K562 (cell line): ENCODE results near the gene TESK2. TPM values are rescaled to one million over a fixed set of nuclear protein-coding genes. Genes with fewer than 3 reads are reported as not detected.

ENCODE experiments used
- ASH1L ChIP-seq: fragments of 450-650 bp; IDR thresholded peaks from 2 replicates; pipeline ENCODE4 v1.6.1; 2018; ENCODE audit warnings: borderline replicate concordance, mild to moderate bottlenecking, low read depth; ENCODE audit not compliant: partially characterized antibody
- C11orf30 ChIP-seq: fragments of 450-650 bp; IDR thresholded peaks from 2 replicates; pipeline ENCODE4 v1.6.1; 2016; ENCODE audit warnings: low read depth, mild to moderate bottlenecking
- CBX5 ChIP-seq: IDR thresholded peaks from 2 replicates; pipeline ENCODE4 v1.6.1; 2014; ENCODE audit warnings: low read depth, borderline replicate concordance
- ELK1 ChIP-seq: sonication (generic); formaldehyde crosslinking; IDR thresholded peaks from 2 replicates; pipeline ENCODE4 v1.8.1; 2022; ENCODE audit warnings: missing genetic modification reagents
- HCFC1 ChIP-seq: IDR thresholded peaks from 2 replicates; pipeline ENCODE4 v1.6.1; 2012; ENCODE audit warnings: low read depth, low read length, improper control_type of control experiment
- HEY1 ChIP-seq: fragments of 250-450 bp; sonication (Bioruptor Pico); IDR thresholded peaks from 2 replicates; pipeline ENCODE4 v1.5.0; 2020; ENCODE audit warnings: mild to moderate bottlenecking, moderate library complexity, borderline replicate concordance
- JUND ChIP-seq, 2 experiments: IDR thresholded peaks; 2 replicates in 1 of 2; 3 replicates in 1 of 2; pipeline ENCODE4 v1.6.1; 2011; ENCODE audit warnings: borderline replicate concordance in 2 of 2, low read depth in 2 of 2, low read length in 2 of 2, improper control_type of control experiment in 1 of 2, missing biosample characterization in 1 of 2, missing genetic modification characterization in 1 of 2, missing genetic modification reagents in 1 of 2
- KDM5B ChIP-seq: fragments of 200-600 bp; sonication (generic); IDR thresholded peaks from 2 replicates; pipeline ENCODE4 v1.6.1; 2012; ENCODE audit warnings: low read depth, mild to moderate bottlenecking, moderate library complexity, low read length, control low read depth, inconsistent platforms; ENCODE audit not compliant: insufficient replicate concordance
- KLF13 ChIP-seq: fragments of 450-650 bp; IDR thresholded peaks from 2 replicates; pipeline ENCODE4 v1.6.1; 2016; ENCODE audit warnings: missing genetic modification characterization, low read depth, mild to moderate bottlenecking, missing compliant biosample characterization, moderate library complexity, borderline replicate concordance
- MAFG ChIP-seq: fragments of 450-650 bp; conservative IDR thresholded peaks from 2 replicates; pipeline ENCODE4 v1.6.1; 2016; ENCODE audit warnings: missing genetic modification characterization, missing compliant biosample characterization
- PHF8 ChIP-seq: fragments of 200-600 bp; sonication (generic); IDR thresholded peaks from 2 replicates; pipeline ENCODE4 v1.6.1; 2012; ENCODE audit warnings: mixed run types, mild to moderate bottlenecking, inconsistent platforms, low read length, moderate library complexity, borderline replicate concordance
- PRPF4 ChIP-seq: fragments of 200-400 bp; formaldehyde crosslinking; IDR thresholded peaks from one replicate; pipeline ENCODE4 v1.6.1; 2017; ENCODE audit warnings: low read length, low read depth, mild to moderate bottlenecking; ENCODE audit not compliant: insufficient read depth, poor library complexity, severe bottlenecking
- RBM14 ChIP-seq: fragments of 200-400 bp; formaldehyde crosslinking; IDR thresholded peaks from 2 replicates; pipeline ENCODE4 v1.6.1; 2018; ENCODE audit warnings: low read depth, mild to moderate bottlenecking, low read length, moderate library complexity, borderline replicate concordance; ENCODE audit not compliant: insufficient read depth
- RBM25 ChIP-seq: fragments of 200-400 bp; formaldehyde crosslinking; IDR thresholded peaks from 2 replicates; pipeline ENCODE4 v1.6.1; 2018; ENCODE audit warnings: low read length, low read depth, moderate library complexity; ENCODE audit not compliant: severe bottlenecking
- RNF219 ChIP-seq: fragments of 250-450 bp; sonication (Bioruptor Pico); IDR thresholded peaks from 2 replicates; pipeline ENCODE4 v1.5.0; 2022; ENCODE audit warnings: mild to moderate bottlenecking
- TCF7L2 ChIP-seq: fragments of 150-350 bp; IDR thresholded peaks from 2 replicates; pipeline ENCODE4 v1.6.1; 2016; ENCODE audit warnings: low read depth, mild to moderate bottlenecking, low read length, moderate library complexity
- XRCC5 ChIP-seq: fragments of 200-400 bp; formaldehyde crosslinking; IDR thresholded peaks from 2 replicates; pipeline ENCODE4 v1.6.1; 2017; ENCODE audit warnings: low read depth, mild to moderate bottlenecking, low read length
- ZC3H8 ChIP-seq: fragments of 450-650 bp; IDR thresholded peaks from 2 replicates; pipeline ENCODE4 v1.6.1; 2017
- ZNF280A ChIP-seq: fragments of 450-650 bp; IDR thresholded peaks from 2 replicates; pipeline ENCODE4 v1.6.1; 2018; ENCODE audit warnings: mild to moderate bottlenecking, low read depth; ENCODE audit not compliant: partially characterized antibody
- ZNF347 ChIP-seq: fragments of 450-650 bp; formaldehyde crosslinking; IDR thresholded peaks from 2 replicates; pipeline ENCODE4 v1.4.0; 2020; ENCODE audit warnings: low read depth, mild to moderate bottlenecking, moderate library complexity
- ZNF75A ChIP-seq: fragments of 450-650 bp; formaldehyde crosslinking; IDR thresholded peaks from 2 replicates; pipeline ENCODE4 v1.4.0; 2020; ENCODE audit warnings: mild to moderate bottlenecking
- polyA plus RNA-seq, 8 experiments: library from polyadenylated mRNA; depleted of rRNA in 4 of 8; stranded (reverse) in 5 of 8; unstranded in 3 of 8; fragments of >200 nt; fragmentation: Nextera tagmentation in 2 of 8; fragmentation: Illumina TruSeq in 1 of 8; extraction: Ambion mirVana in 2 of 8; extraction: Trizol in 1 of 8; gene quantifications; 2 replicates each; pipeline versions ENCODE4 v1.2.1 to v1.2.3, GENCODE V29; 2011 to 2014; ENCODE audit warnings: inconsistent platforms in 1 of 8, missing spikeins in 1 of 8
- total RNA-seq, 7 experiments: library from RNA; depleted of rRNA in 6 of 7; stranded (reverse); fragments of >200 nt in 6 of 7; fragmentation: Illumina TruSeq in 2 of 7; extraction: Trizol in 2 of 7; gene quantifications; 2 replicates each; pipeline versions ENCODE4 v1.2.1 to v1.2.3, GENCODE V29; 2011 to 2021; ENCODE audit warnings: low replicate concordance in 1 of 7

Gene TESK2
- total and polyA plus RNA-seq, 9 of the 15 experiments (the other 6 are each of a cell fraction or from before 2014, with no cell fraction given) = 1.6 to 5.3 (median 3.7) TPM

GRCh38 chr1:45522324-45523104, 31.6 kb upstream of the TESK2 start (continued):
- TF ChIP-seq ZNF280A (no peak), TCF7L2 (no peak), HCFC1 (no peak), ASH1L (no peak), KDM5B (no peak), CBX5 (no peak), HEY1 (CRISPR knock-in tag) (no peak), XRCC5 (no peak), MAFG (tag) (no peak), PRPF4 (no peak), ELK1 (CRISPR knock-in tag) (no peak), PHF8 (no peak), ZNF347 (CRISPR knock-in tag) (no peak), KLF13 (peak; percentile 43; the same call in 1 of the 2 replicates), C11orf30 (no peak), RBM14 (no peak), ZNF75A (CRISPR knock-in tag) (no peak), RBM25 (no peak), JUND (IDR thresholded peaks at IDR 0.05; ENCODE audit: borderline replicate concordance, low read depth, low read length) (no peak), JUND (tag; IDR thresholded peaks at IDR 0.05; ENCODE audit: borderline replicate concordance, low read depth, low read length) (no peak), ZC3H8 (no peak), RNF219 (CRISPR knock-in tag) (no peak)
